DMS 273 treated with DMSO at 0.1 percent for 48 hours (cell line): Measurements from ENCODE around the gene HERC4.
"Not testable (repeated sequence)": the region's sequence is repeated elsewhere in the genome, so short reads cannot be mapped to it uniquely, and the experiment has no call there.

Experiments used
- DNase-seq: peaks from one replicate; lab custom pipeline; 2025; lab: John Stamatoyannopoulos, UW

HERC4 gene

GRCh38 chr10:67884313-67884841 is 190.7 kb downstream of the HERC4 start, which contains the start of gene SIRT1:
Gene SIRT1, plus strand, starts transcription at chr10:67884656. Its CDS starts 66 bp downstream, at chr10:67884722.
- peak; percentile 82 for DNase-seq

DNA sequence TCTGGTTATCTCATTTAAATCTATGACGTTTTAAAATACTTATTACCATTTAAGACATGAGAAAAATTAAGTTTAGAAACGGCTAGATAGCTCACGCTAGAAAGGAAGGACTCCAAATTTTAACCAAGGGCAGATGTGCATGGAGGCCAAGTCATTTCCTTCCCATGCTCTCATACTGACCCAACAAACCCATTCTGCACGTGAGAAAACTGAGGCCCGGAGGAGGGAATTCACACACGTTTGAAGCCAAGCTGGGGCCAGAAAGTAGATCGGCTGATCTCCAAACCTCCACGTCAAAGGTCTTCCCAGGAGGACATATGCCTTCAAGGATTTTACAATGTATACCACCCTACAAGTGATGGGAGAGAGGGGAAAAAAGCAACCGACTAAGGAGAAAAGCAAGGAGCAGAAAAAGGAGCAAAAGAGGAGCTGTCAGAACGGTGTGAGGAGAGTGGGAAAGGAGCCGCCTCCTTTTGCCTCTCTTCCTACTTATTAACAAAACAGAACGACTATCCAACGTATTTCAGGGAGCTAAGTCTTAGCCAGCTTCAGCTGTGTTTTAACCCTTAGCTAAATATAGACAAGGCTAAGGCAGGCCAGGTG is 191.3 kb downstream of the HERC4 start:
- DNase-seq = peak; percentile 37

DNA sequence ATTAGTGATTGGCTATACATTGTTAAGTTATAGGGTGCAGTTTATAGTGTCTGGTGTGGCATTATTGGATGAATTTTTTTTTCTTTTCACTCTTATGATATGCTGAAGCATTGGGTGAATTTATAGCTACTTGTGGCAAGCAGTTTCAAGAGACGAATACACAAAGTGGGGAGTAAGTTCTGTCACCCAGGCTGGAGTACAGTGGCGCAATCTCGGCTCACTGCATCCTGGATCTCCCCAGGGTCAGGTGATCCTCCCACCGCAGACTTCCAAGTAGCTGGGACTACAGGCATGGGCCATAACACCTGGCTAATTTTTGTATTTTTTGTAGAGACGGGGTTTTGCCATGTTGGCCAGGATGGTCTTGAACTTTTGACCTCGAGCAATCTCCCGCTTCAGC is 196.9 kb downstream of the HERC4 start:
- DNase-seq = no peak

DNA sequence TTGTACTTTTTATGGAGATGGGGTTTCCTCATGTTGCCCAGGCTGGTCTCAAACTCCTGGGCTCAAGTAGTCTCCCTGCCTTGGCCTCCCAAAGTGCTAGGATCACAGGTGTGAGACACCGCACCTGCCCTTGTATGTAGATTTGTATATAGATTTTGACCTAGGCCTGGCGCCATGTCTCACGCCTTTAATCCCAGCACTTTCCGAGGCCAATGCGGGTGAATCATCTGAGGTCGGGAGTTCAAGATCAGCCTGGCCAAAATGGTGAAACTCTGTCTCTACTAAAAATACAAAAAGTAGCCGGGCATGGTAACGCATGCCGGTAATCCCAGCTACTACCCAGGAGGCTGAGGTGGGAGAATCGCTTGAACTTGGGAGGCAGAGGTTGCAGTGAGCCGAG is 197.7 kb downstream of the HERC4 start:
- DNase-seq = not testable (repeated sequence)

DNA sequence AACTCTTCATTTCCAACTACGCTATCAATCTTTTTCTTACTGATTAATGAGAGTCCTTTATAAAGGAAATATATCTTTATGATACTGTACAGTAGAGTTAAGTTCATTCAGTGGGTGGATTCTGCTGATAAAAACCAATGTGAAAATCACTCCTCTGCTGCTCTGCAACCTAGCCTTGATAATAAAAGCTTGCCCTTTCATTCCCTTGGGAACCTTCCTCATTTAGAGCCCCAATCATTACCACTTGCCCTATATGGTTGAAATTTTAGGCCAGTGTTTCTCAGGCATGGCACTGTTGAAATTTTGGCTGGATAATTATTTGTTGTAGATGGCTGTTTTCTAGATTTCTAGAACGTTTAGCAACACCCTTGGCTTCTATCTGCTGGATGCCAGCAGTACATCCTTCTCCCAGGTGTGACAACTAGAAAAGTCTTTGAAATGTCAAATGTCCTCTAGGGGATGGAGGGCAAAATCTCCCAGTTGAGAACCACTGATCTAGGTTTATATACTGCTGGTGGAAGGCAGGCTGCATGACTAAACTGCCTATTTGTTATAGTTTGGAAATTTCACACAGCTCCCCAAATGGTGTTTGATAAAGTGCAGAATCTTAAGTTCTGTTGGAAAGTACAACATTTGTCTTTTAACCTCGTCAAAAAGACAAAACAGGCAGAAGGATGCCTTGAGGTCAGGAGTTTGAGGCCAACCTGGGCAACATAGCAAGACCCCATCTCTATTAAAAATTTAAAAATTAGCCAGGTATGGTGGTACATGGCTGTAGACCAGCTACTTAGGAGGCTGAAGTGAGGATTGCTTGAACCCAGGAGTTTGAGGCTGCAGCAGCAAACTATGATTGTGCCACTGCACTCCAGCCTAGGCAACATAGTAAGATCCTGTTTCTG is 199.5 kb downstream of the HERC4 start:
- DNase-seq = no peak
